Testis (tissue), 2 donors: ENCODE data around the gene CSTF2.

Experiments used
- POLR2A ChIP-seq: fragments of 450-650 bp; IDR thresholded peaks from one replicate; pipeline ENCODE4 v1.6.1; 2017; ENCODE audit warnings: antibody characterized with exemption, mild to moderate bottlenecking, moderate library complexity
- TF ChIP-seq, protein P1 (sequence below), 3 experiments: fragments of 450-650 bp in 2 of 3; fragments of 200-600 bp in 1 of 3; sonication (generic) in 1 of 3; IDR thresholded peaks; one replicate each; pipeline ENCODE4 v1.5.1; 2016 to 2019; ENCODE audit warnings: antibody characterized with exemption in 3 of 3, mild to moderate bottlenecking in 2 of 3, moderate library complexity in 1 of 3

DNA sequence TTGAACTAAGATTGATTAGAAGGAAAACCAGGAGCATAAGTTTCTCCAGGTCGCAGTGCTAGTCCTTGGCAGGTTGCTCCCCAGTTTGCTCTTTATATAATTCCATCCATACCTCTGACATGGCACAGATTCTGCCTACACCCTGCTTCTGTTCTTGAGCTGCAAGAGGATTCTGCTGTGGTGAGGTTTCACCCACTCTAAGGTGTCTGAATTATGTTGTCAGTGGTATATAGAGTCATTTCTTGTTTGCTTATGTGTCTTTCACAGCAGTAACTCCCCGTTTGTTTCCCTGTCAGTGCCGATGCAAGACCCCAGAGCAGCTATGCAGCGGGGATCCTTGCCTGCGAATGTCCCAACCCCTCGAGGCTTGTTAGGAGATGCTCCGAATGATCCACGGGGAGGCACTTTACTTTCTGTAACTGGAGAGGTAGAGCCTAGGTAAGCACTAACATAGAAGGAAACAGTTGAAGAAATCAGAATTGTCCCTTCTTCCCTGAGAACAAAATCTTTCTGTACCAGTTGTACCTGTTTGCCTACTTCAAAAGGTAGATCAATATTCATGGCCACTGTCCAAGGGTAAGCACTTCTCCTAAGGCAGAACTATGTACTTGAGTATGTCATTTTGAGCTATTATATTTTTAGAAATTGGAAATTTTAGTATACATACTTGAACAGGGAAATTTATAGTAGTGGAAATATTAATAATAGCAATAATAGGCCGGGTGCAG, 11.2 kb downstream of the CSTF2 start:
- TF ChIP-seq, protein P1, sequence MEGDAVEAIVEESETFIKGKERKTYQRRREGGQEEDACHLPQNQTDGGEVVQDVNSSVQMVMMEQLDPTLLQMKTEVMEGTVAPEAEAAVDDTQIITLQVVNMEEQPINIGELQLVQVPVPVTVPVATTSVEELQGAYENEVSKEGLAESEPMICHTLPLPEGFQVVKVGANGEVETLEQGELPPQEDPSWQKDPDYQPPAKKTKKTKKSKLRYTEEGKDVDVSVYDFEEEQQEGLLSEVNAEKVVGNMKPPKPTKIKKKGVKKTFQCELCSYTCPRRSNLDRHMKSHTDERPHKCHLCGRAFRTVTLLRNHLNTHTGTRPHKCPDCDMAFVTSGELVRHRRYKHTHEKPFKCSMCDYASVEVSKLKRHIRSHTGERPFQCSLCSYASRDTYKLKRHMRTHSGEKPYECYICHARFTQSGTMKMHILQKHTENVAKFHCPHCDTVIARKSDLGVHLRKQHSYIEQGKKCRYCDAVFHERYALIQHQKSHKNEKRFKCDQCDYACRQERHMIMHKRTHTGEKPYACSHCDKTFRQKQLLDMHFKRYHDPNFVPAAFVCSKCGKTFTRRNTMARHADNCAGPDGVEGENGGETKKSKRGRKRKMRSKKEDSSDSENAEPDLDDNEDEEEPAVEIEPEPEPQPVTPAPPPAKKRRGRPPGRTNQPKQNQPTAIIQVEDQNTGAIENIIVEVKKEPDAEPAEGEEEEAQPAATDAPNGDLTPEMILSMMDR (IDR thresholded peaks at IDR 0.05) = no peak
- no peak for TF ChIP-seq POLR2A
